ENCODE data around the gene BCL7B.

GRCh38 chr7:73556208-73557107, 1.0 kb downstream of the BCL7B start:
- TF ChIP-seq POLR2A (IDR thresholded peaks at IDR 0.05) (no peak), CTCF (IDR thresholded peaks at IDR 0.05) (no peak), POLR2AphosphoS5 (IDR thresholded peaks at IDR 0.05) (peak; percentile 68)

Measured in gastroesophageal sphincter (tissue), 3 donors.